GM12878 (cell line): ENCODE measurements around the gene AFTPH. TPM values are rescaled to one million over a fixed set of nuclear protein-coding genes. Genes with fewer than 3 reads are reported as not detected.

Experiments
- CEBPB ChIP-seq, 2 experiments: fragments of 150-350 bp in 1 of 2; IDR thresholded peaks; 2 replicates each; pipeline ENCODE4 v1.6.1; 2012 to 2014; ENCODE audit warnings: low read depth in 2 of 2, low read length in 2 of 2, borderline replicate concordance in 1 of 2, inconsistent platforms in 1 of 2
- EP300 ChIP-seq, 2 experiments: fragments of 150-350 bp in 1 of 2; IDR thresholded peaks; 2 replicates each; pipeline ENCODE4 v1.6.1; 2011 to 2012; ENCODE audit warnings: low read depth in 2 of 2, low read length in 2 of 2, borderline replicate concordance in 1 of 2, improper control_type of control experiment in 1 of 2, inconsistent platforms in 1 of 2; ENCODE audit not compliant: control insufficient read depth in 1 of 2
- FOXM1 ChIP-seq: IDR thresholded peaks from 2 replicates; pipeline ENCODE4 v1.6.1; 2012; ENCODE audit warnings: low read depth, mild to moderate bottlenecking, inconsistent platforms, low read length, moderate library complexity
- HCFC1 ChIP-seq: fragments of 150-350 bp; IDR thresholded peaks from 2 replicates; pipeline ENCODE4 v1.6.1; 2014; ENCODE audit warnings: low read length
- IRF4 ChIP-seq: IDR thresholded peaks from 2 replicates; pipeline ENCODE4 v1.6.1; 2011; ENCODE audit warnings: low read depth, low read length
- JUND ChIP-seq: IDR thresholded peaks from 2 replicates; pipeline ENCODE4 v1.6.1; 2012; ENCODE audit warnings: low read depth, mild to moderate bottlenecking, low read length, improper control_type of control experiment, moderate library complexity
- KAT2A ChIP-seq: conservative IDR thresholded peaks from 2 replicates; pipeline ENCODE4 v1.6.1; 2011; ENCODE audit warnings: low read depth, low read length; ENCODE audit not compliant: control insufficient read depth
- KLF5 ChIP-seq: fragments of 450-650 bp; IDR thresholded peaks from 2 replicates; pipeline ENCODE4 v1.6.1; 2014; ENCODE audit warnings: mild to moderate bottlenecking; ENCODE audit not compliant: partially characterized antibody
- LARP7 ChIP-seq: fragments of 450-650 bp; IDR thresholded peaks from 2 replicates; pipeline ENCODE4 v1.6.1; 2017; ENCODE audit warnings: mild to moderate bottlenecking
- MXI1 ChIP-seq: fragments of 150-350 bp; IDR thresholded peaks from 2 replicates; pipeline ENCODE4 v1.6.1; 2011; ENCODE audit warnings: low read depth, mild to moderate bottlenecking, inconsistent platforms, low read length, improper control_type of control experiment
- MYC ChIP-seq: IDR thresholded peaks from 2 replicates; pipeline ENCODE4 v1.6.1; 2011; ENCODE audit warnings: mild to moderate bottlenecking, low read length, moderate library complexity, inconsistent platforms; ENCODE audit not compliant: insufficient read depth, insufficient replicate concordance, insufficient read length, severe bottlenecking
- NBN ChIP-seq: fragments of 450-650 bp; IDR thresholded peaks from 2 replicates; pipeline ENCODE4 v1.6.1; 2016
- NFYA ChIP-seq: IDR thresholded peaks from 2 replicates; pipeline ENCODE4 v1.6.1; 2011; ENCODE audit warnings: low read depth, mild to moderate bottlenecking, low read length, improper control_type of control experiment, borderline replicate concordance
- PBX3 ChIP-seq: IDR thresholded peaks from 2 replicates; pipeline ENCODE4 v1.6.1; 2011; ENCODE audit warnings: mild to moderate bottlenecking, low read depth, low read length, moderate library complexity; ENCODE audit not compliant: insufficient replicate concordance
- PRDM15 ChIP-seq: fragments of 450-650 bp; formaldehyde crosslinking; IDR thresholded peaks from 2 replicates; pipeline ENCODE4 v1.4.0; 2020; ENCODE audit warnings: mild to moderate bottlenecking, moderate library complexity
- RELA ChIP-seq: fragments of 450-650 bp; IDR thresholded peaks from 2 replicates; pipeline ENCODE4 v1.8.0; 2014; ENCODE audit warnings: borderline replicate concordance; ENCODE audit not compliant: partially characterized antibody
- RUNX3 ChIP-seq: IDR thresholded peaks from 2 replicates; pipeline ENCODE4 v1.6.1; 2012; ENCODE audit warnings: low read length, inconsistent platforms
- SMAD1 ChIP-seq: fragments of 450-650 bp; IDR thresholded peaks from 2 replicates; pipeline ENCODE4 v1.6.1; 2018; ENCODE audit warnings: mild to moderate bottlenecking, low read depth; ENCODE audit not compliant: partially characterized antibody
- SMAD5 ChIP-seq: IDR thresholded peaks from 2 replicates; pipeline ENCODE4 v1.6.1; 2016; ENCODE audit warnings: antibody characterized with exemption, low read depth
- SMARCA5 ChIP-seq: fragments of 450-650 bp; IDR thresholded peaks from 2 replicates; pipeline ENCODE4 v1.6.1; 2017; ENCODE audit warnings: mild to moderate bottlenecking
- TCF3 ChIP-seq: IDR thresholded peaks from 2 replicates; pipeline ENCODE4 v1.6.1; 2012; ENCODE audit warnings: low read depth, mild to moderate bottlenecking, low read length, borderline replicate concordance; ENCODE audit not compliant: insufficient read depth
- ZBTB4 ChIP-seq: fragments of 450-650 bp; formaldehyde crosslinking; IDR thresholded peaks from 2 replicates; pipeline ENCODE4 v1.4.0; 2022; ENCODE audit warnings: mild to moderate bottlenecking, moderate library complexity
- polyA plus RNA-seq, 11 experiments: library from polyadenylated mRNA; depleted of rRNA in 4 of 11; unstranded in 6 of 11; stranded (reverse) in 5 of 11; fragments of >200 nt; fragmentation: Nextera tagmentation in 4 of 11; fragmentation: Illumina TruSeq in 1 of 11; extraction: Ambion mirVana in 4 of 11; extraction: Trizol in 1 of 11; gene quantifications; 1 replicate in 1 of 11; 2 replicates in 10 of 11; pipeline versions ENCODE4 v1.2.1 to v1.2.3, GENCODE V29; 2011 to 2016; ENCODE audit warnings: inconsistent platforms in 2 of 11, missing spikeins in 2 of 11, low read depth in 1 of 11
- total RNA-seq, 4 experiments: library from RNA; depleted of rRNA in 3 of 4; stranded (reverse); fragments of >200 nt in 3 of 4; fragmentation: Illumina TruSeq in 1 of 4; extraction: Trizol in 1 of 4; gene quantifications; 2 replicates each; pipeline versions ENCODE4 v1.2.1 to v1.2.3, GENCODE V29; 2013 to 2021

Gene AFTPH
- total and polyA plus RNA-seq, 10 of the 15 experiments (the other 5 are each of a cell fraction or from before 2014, with no cell fraction given), result 25.6 to 77.3 (median 39.5) TPM

- TF ChIP-seq MXI1 (peak; percentile 94), ZBTB4 (CRISPR knock-in tag) (no peak), KLF5 (no peak), RELA (no peak), RUNX3 (peak; percentile 86), SMAD5 (no peak), KAT2A (no peak), SMAD1 (no peak), LARP7 (no peak), JUND (no peak), HCFC1 (no peak), MYC (no peak), IRF4 (no peak), CEBPB (IDR thresholded peaks at IDR 0.05; ENCODE audit: borderline replicate concordance in 1 of 2, low read depth in 2 of 2, low read length in 2 of 2) (no peak), NFYA (no peak), EP300 (IDR thresholded peaks at IDR 0.05; ENCODE audit: borderline replicate concordance in 1 of 2, control insufficient read depth in 1 of 2, low read depth in 2 of 2, low read length in 2 of 2) (peak in 1 of 2 experiments; percentile 21; a peak in 1 of 4 replicates), NBN (no peak), PRDM15 (no peak), TCF3 (no peak), FOXM1 (0 out of 2 replicates have a peak, but pooled peaks have one; percentile 12), PBX3 (no peak), SMARCA5 (no peak)
Observed at GRCh38 chr2:64637000-64637635, 113.0 kb downstream of the AFTPH start (continued).
